GM18909 (cell line): ENCODE data around the gene SDC4.
A peak's percentile ranks its signal among the peaks of the same experiment; 100 is the strongest.
"Not testable (repeated sequence)": the region's sequence is repeated elsewhere in the genome, so short reads cannot be mapped to it uniquely, and the experiment has no call there.

Experiments used
- ATAC-seq: cut with Tn5 transposase; IDR thresholded peaks from one replicate; pipeline ENCODE4 v1.9.1; 2021; ENCODE audit warnings: mild to moderate bottlenecking; ENCODE audit not compliant: unreplicated experiment, poor library complexity

Gene SDC4

GRCh38 chr20:45365444-45365970 lies 17.3 kb upstream of the SDC4 start:
- no peak for ATAC-seq

- ATAC-seq: no peak
Observed at GRCh38 chr20:45363611-45364492, 15.6 kb upstream of the SDC4 start.

- peak; percentile 89 for ATAC-seq
Observed at GRCh38 chr20:45362804-45363610, 14.8 kb upstream of the SDC4 start, which contains the start of gene SYS1. Gene SYS1 (plus strand): TSS chr20:45363156. CDS start chr20:45363532, 376 bp downstream.

GRCh38 chr20:45361793-45362192 lies 13.6 kb upstream of the SDC4 start:
- no peak for ATAC-seq

GRCh38 chr20:45359406-45360148 lies 11.4 kb upstream of the SDC4 start:
- ATAC-seq: no peak

- no peak for ATAC-seq
Observed at GRCh38 chr20:45359069-45359405, 10.8 kb upstream of the SDC4 start.

- no peak for ATAC-seq
Observed at GRCh38 chr20:45358282-45359068, 10.3 kb upstream of the SDC4 start.

GRCh38 chr20:45355209-45356084 lies 7.2 kb upstream of the SDC4 start:
- ATAC-seq: no peak

GRCh38 chr20:45354423-45355208 lies 6.4 kb upstream of the SDC4 start:
- ATAC-seq: no peak

- ATAC-seq: no peak
Observed at GRCh38 chr20:45353746-45354145, 5.5 kb upstream of the SDC4 start.

GRCh38 chr20:45352729-45353128 lies 4.5 kb upstream of the SDC4 start:
- no peak for ATAC-seq

- ATAC-seq: not testable (repeated sequence)
Observed at GRCh38 chr20:45350795-45351194, 2.6 kb upstream of the SDC4 start.

GRCh38 chr20:45350217-45350616 lies 2.0 kb upstream of the SDC4 start:
- no peak for ATAC-seq

GRCh38 chr20:45347297-45347935 lies 808 bp downstream of the SDC4 start:
- no peak for ATAC-seq

GRCh38 chr20:45346851-45347250 lies 1.4 kb downstream of the SDC4 start:
- no peak for ATAC-seq

- ATAC-seq: no peak
Observed at GRCh38 chr20:45346291-45346718, 1.9 kb downstream of the SDC4 start.

- ATAC-seq: no peak
Observed at GRCh38 chr20:45345104-45345936, 2.9 kb downstream of the SDC4 start.
